Neural cell (in vitro differentiated cells): ENCODE measurements around the gene GIPC1. TPM values are rescaled to one million over a fixed set of nuclear protein-coding genes. Genes with fewer than 3 reads are reported as not detected.

Experiments used
- H2AFZ ChIP-seq: fragments of 200-600, 300-800 bp; sonication (generic), shearing (Covaris generic); 2 replicates; pipeline ENCODE4 v1.6.0; 2014; ENCODE audit warnings: low read depth, mild to moderate bottlenecking, antibody characterized with exemption, low read length, moderate library complexity
- H3F3A ChIP-seq: fragments of 200-600 bp; shearing (Covaris generic); 2 replicates; pipeline ENCODE4 v1.6.1; 2016; ENCODE audit warnings: mild to moderate bottlenecking, moderate library complexity, mixed read lengths, antibody characterized with exemption, low read length; ENCODE audit not compliant: insufficient read depth, poor library complexity, severe bottlenecking
- H3K27ac ChIP-seq: fragments of 200-600, 300-800 bp; sonication (generic), shearing (Covaris generic); 2 replicates; pipeline ENCODE4 v1.5.1; 2014; ENCODE audit warnings: mild to moderate bottlenecking, low read length, moderate library complexity
- H3K27me3 ChIP-seq: fragments of 300-800, 200-600 bp; sonication (generic), shearing (Covaris generic); 2 replicates; pipeline ENCODE4 v1.6.0; 2014; ENCODE audit warnings: mild to moderate bottlenecking, low read depth, low read length, moderate library complexity; ENCODE audit not compliant: insufficient read depth
- H3K36me3 ChIP-seq: fragments of 300-800, 200-600 bp; sonication (generic), shearing (Covaris generic); 2 replicates; pipeline ENCODE4 v1.5.1; 2014; ENCODE audit warnings: mild to moderate bottlenecking, antibody characterized with exemption, low read length, moderate library complexity; ENCODE audit not compliant: insufficient read depth
- H3K4me2 ChIP-seq: fragments of 300-800, 200-600 bp; sonication (generic), shearing (Covaris generic); 2 replicates; pipeline ENCODE4 v1.6.0; 2014; ENCODE audit warnings: mild to moderate bottlenecking, low read length
- H3K4me3 ChIP-seq: fragments of 300-800, 200-600 bp; sonication (generic), shearing (Covaris generic); 2 replicates; pipeline ENCODE4 v1.5.1; 2014; ENCODE audit warnings: mild to moderate bottlenecking, low read length, moderate library complexity
- H3K79me2 ChIP-seq: fragments of 200-600 bp; shearing (Covaris generic); replicated peaks from 2 replicates; pipeline ENCODE4 v1.6.0; 2014; ENCODE audit warnings: mild to moderate bottlenecking, low read length, moderate library complexity; ENCODE audit not compliant: insufficient read depth
- H3K9ac ChIP-seq: fragments of 300-800, 200-600 bp; sonication (generic), shearing (Covaris generic); 2 replicates; pipeline ENCODE4 v1.6.1; 2016; ENCODE audit warnings: mild to moderate bottlenecking, low read length, mixed read lengths
- H3K9me2 ChIP-seq: fragments of 200-600 bp; shearing (Covaris generic); 2 replicates; pipeline ENCODE4 v1.6.1; 2016; ENCODE audit warnings: mild to moderate bottlenecking, low read length, mixed read lengths; ENCODE audit not compliant: insufficient read depth
- H3K9me3 ChIP-seq: fragments of 200-600, 300-800 bp; sonication (generic), shearing (Covaris generic); 2 replicates; pipeline ENCODE4 v1.6.1; 2016; ENCODE audit warnings: mild to moderate bottlenecking, mixed run types, low read length, moderate library complexity, mixed read lengths
- H4K20me1 ChIP-seq: fragments of 200-600 bp; shearing (Covaris generic); 2 replicates; pipeline ENCODE4 v1.6.1; 2016; ENCODE audit warnings: mild to moderate bottlenecking, mixed run types; ENCODE audit not compliant: insufficient read depth
- CTCF ChIP-seq: fragments of 450-650 bp; IDR thresholded peaks from 2 replicates; pipeline ENCODE4 v1.5.1; 2014; ENCODE audit warnings: antibody characterized with exemption, mild to moderate bottlenecking, moderate library complexity; ENCODE audit not compliant: poor library complexity, severe bottlenecking
- EP300 ChIP-seq: fragments of 450-650 bp; conservative IDR thresholded peaks from 2 replicates; pipeline ENCODE4 v1.6.1; 2014; ENCODE audit warnings: antibody characterized with exemption, mild to moderate bottlenecking, moderate library complexity; ENCODE audit not compliant: poor library complexity, severe bottlenecking
- EZH2 ChIP-seq: fragments of 200-600, 300-800 bp; shearing (Covaris generic), sonication (generic); IDR thresholded peaks from 2 replicates; pipeline ENCODE4 v1.6.1; 2014; ENCODE audit warnings: antibody characterized with exemption, low read length, borderline replicate concordance, mild to moderate bottlenecking; ENCODE audit not compliant: insufficient read depth, poor library complexity, severe bottlenecking
- MXI1 ChIP-seq: fragments of 450-650 bp; conservative IDR thresholded peaks from 2 replicates; pipeline ENCODE4 v1.6.1; 2014; ENCODE audit warnings: antibody characterized with exemption, mild to moderate bottlenecking; ENCODE audit not compliant: poor library complexity, severe bottlenecking
- POLR2AphosphoS5 ChIP-seq: IDR thresholded peaks from 2 replicates; pipeline ENCODE4 v1.6.1; 2012
- RAD21 ChIP-seq: fragments of 450-650 bp; conservative IDR thresholded peaks from 2 replicates; pipeline ENCODE4 v1.6.1; 2014; ENCODE audit warnings: antibody characterized with exemption, mild to moderate bottlenecking, moderate library complexity
- REST ChIP-seq: IDR thresholded peaks from 2 replicates; pipeline ENCODE4 v1.6.1; 2012; ENCODE audit warnings: borderline replicate concordance
- SMC3 ChIP-seq: fragments of 450-650 bp; conservative IDR thresholded peaks from 2 replicates; pipeline ENCODE4 v1.6.1; 2014; ENCODE audit warnings: antibody characterized with exemption, mild to moderate bottlenecking, moderate library complexity; ENCODE audit not compliant: poor library complexity
- TAF1 ChIP-seq: IDR thresholded peaks from 2 replicates; pipeline ENCODE4 v1.6.1; 2012; ENCODE audit warnings: low read depth
- polyA plus RNA-seq: library from polyadenylated mRNA; depleted of rRNA; stranded (reverse); fragments of >200 nt; gene quantifications from 2 replicates; pipeline ENCODE4 v1.2.3, GENCODE V29; 2014

GIPC1 gene
- polyA plus RNA-seq, 1 donor from 2014 or later, result 128 TPM

- Histone ChIP-seq H3K9me3 (no peaks in the 10 kb centered on the region), H3K9me2 (no peaks in the 10 kb centered on the region), H2AFZ (no peak overlapping the region), H3K4me2 (peak overlapping the region; percentile 24), H3K9ac (no peak overlapping the region), H3F3A (no peaks in the 10 kb centered on the region), H3K4me3 (peak overlapping the region; percentile 91), H3K79me2 (peaks cover 21% of the 10 kb centered on the region), H3K27ac (no peak overlapping the region), H4K20me1 (no peaks in the 10 kb centered on the region), H3K36me3 (no peaks in the 10 kb centered on the region), H3K27me3 (no peaks in the 10 kb centered on the region)
- TF ChIP-seq SMC3 (no peak), POLR2AphosphoS5 (no peak), RAD21 (no peak), TAF1 (no peak), EP300 (no peak), EZH2 (no peak), REST (no peak), MXI1 (no peak)
Measured at GRCh38 chr19:14516048-14516534, 20.2 kb upstream of the GIPC1 start.

- H2AFZ ChIP-seq, result no peak overlapping the region
- H3K9ac ChIP-seq, result no peak overlapping the region
- no peaks in the 10 kb centered on the region for H4K20me1 ChIP-seq
- H3K9me3 ChIP-seq, result no peaks in the 10 kb centered on the region
- no peaks in the 10 kb centered on the region for H3F3A ChIP-seq
- TF ChIP-seq RAD21, result no peak
- TF ChIP-seq SMC3, result no peak
- no peak for TF ChIP-seq CTCF
- TF ChIP-seq REST, result no peak
- no peak for TF ChIP-seq POLR2AphosphoS5
- TF ChIP-seq MXI1, result no peak
- TF ChIP-seq TAF1, result no peak
- TF ChIP-seq EP300, result no peak
- TF ChIP-seq EZH2, result no peak
- no peaks in the 10 kb centered on the region for H3K27me3 ChIP-seq
- no peak overlapping the region for H3K27ac ChIP-seq
- no peaks in the 10 kb centered on the region for H3K36me3 ChIP-seq
- H3K9me2 ChIP-seq, result no peaks in the 10 kb centered on the region
- peak overlapping the region; percentile 91 for H3K4me3 ChIP-seq
- no peak overlapping the region for H3K4me2 ChIP-seq
- peaks cover 21% of the 10 kb centered on the region for H3K79me2 ChIP-seq
Measured at GRCh38 chr19:14515501-14516047, 19.6 kb upstream of the GIPC1 start.
